GM23248 (cell line): Measurements from ENCODE around the gene NAALADL2.

Source experiments
- EZH2 ChIP-seq: fragments of 200-600 bp; sonication (generic); IDR thresholded peaks from 2 replicates; pipeline ENCODE4 v1.6.1; 2018; ENCODE audit warnings: antibody characterized with exemption, mild to moderate bottlenecking; ENCODE audit not compliant: insufficient read depth, poor library complexity, severe bottlenecking
- EZH2phosphoT487 ChIP-seq: fragments of 200-600 bp; sonication (generic); IDR thresholded peaks from 2 replicates; pipeline ENCODE4 v1.6.1; 2018; ENCODE audit warnings: antibody characterized with exemption, moderate library complexity, mild to moderate bottlenecking, low read depth; ENCODE audit not compliant: insufficient read depth

- TF ChIP-seq EZH2, result no peak
- no peak for TF ChIP-seq EZH2phosphoT487
Measured at GRCh38 chr3:175207361-175207760, 348.2 kb downstream of the NAALADL2 start.
